B cell (primary cell): ENCODE data around the gene AIG1.

Experiments used
- CTCF ChIP-seq: fragments of 200-600 bp; IDR thresholded peaks from one replicate; pipeline ENCODE4 v1.8.0; 2022; ENCODE audit warnings: antibody characterized with exemption, mild to moderate bottlenecking
- EZH2 ChIP-seq: IDR thresholded peaks from 2 replicates; pipeline ENCODE4 v1.6.1; 2012; ENCODE audit warnings: borderline replicate concordance, low read depth, mild to moderate bottlenecking, moderate library complexity, low read length; ENCODE audit not compliant: insufficient read depth, poor library complexity, severe bottlenecking

GRCh38 chr6:143322386-143322785, 261.7 kb downstream of the AIG1 start:
- TF ChIP-seq CTCF (no peak), EZH2 (no peak)
